PC-9 (cell line): ENCODE results near the gene BHLHA9.

Experiments
- CTCF ChIP-seq: fragments of 200-600 bp; sonication (generic); conservative IDR thresholded peaks from 2 replicates; pipeline ENCODE4 v1.6.1; 2017; ENCODE audit warnings: mixed run types, antibody characterized with exemption, mild to moderate bottlenecking, moderate library complexity
- EZH2 ChIP-seq: fragments of 200-600 bp; sonication (generic); IDR thresholded peaks from 2 replicates; pipeline ENCODE4 v1.8.0; 2017; ENCODE audit warnings: antibody characterized with exemption, low read depth

- no peak for TF ChIP-seq CTCF
- no peak for TF ChIP-seq EZH2
These were observed 43.2 kb downstream of the BHLHA9 start for GRCh38 chr17:1313270-1314005.
